Duodenal mucosa (tissue), 2 donors: ENCODE results near the gene RAB44.

Experiments
- H3K27ac ChIP-seq: one replicate; pipeline ENCODE4 v1.7.0; 2013; ENCODE audit warnings: low read depth, low read length
- H3K27me3 ChIP-seq, 2 donors: one replicate each; pipeline ENCODE4 v1.7.0; 2013; ENCODE audit warnings: low read length in 2 of 2, control low read depth in 1 of 2; ENCODE audit not compliant: insufficient read depth in 2 of 2, control insufficient read depth in 1 of 2
- H3K36me3 ChIP-seq, 2 donors: one replicate each; pipeline ENCODE4 v1.7.0; 2013; ENCODE audit warnings: low read length in 2 of 2, control low read depth in 1 of 2; ENCODE audit not compliant: insufficient read depth in 2 of 2, control insufficient read depth in 1 of 2
- H3K4me1 ChIP-seq, 2 donors: one replicate each; pipeline ENCODE4 v1.7.0; 2013; ENCODE audit warnings: low read length in 2 of 2, control low read depth in 1 of 2; ENCODE audit not compliant: insufficient read depth in 2 of 2, control insufficient read depth in 1 of 2
- H3K4me3 ChIP-seq, 2 donors: one replicate each; pipeline ENCODE4 v1.7.0; 2013; ENCODE audit warnings: low read length in 2 of 2, low read depth in 1 of 2
- H3K9ac ChIP-seq, 2 donors: one replicate each; pipeline ENCODE4 v1.7.0; 2013; ENCODE audit warnings: low read length in 2 of 2, low read depth in 1 of 2
- H3K9me3 ChIP-seq, 2 donors: one replicate each; pipeline ENCODE4 v1.7.0; 2013; ENCODE audit warnings: low read length in 2 of 2, control low read depth in 1 of 2; ENCODE audit not compliant: control insufficient read depth in 1 of 2

RAB44 gene

GRCh38 chr6:36728289-36729160 is 30.9 kb downstream of the RAB44 start:
- Histone ChIP-seq H3K9me3 (no peaks in the 10 kb centered on the region), H3K4me3 (no peak overlapping the region), H3K9ac (no peak overlapping the region), H3K4me1 (no peaks in the 10 kb centered on the region), H3K27me3 (no peaks in the 10 kb centered on the region), H3K27ac (no peak overlapping the region), H3K36me3 (no peaks in the 10 kb centered on the region)

- H3K36me3 ChIP-seq = no peaks in the 10 kb centered on the region
- H3K9ac ChIP-seq = no peak overlapping the region
- H3K4me1 ChIP-seq = no peaks in the 10 kb centered on the region
- no peak overlapping the region for H3K4me3 ChIP-seq
- no peaks in the 10 kb centered on the region for H3K9me3 ChIP-seq
- no peaks in the 10 kb centered on the region for H3K27me3 ChIP-seq
- H3K27ac ChIP-seq = no peak overlapping the region
These were observed 31.5 kb downstream of the RAB44 start for GRCh38 chr6:36729161-36729524.

- Histone ChIP-seq H3K4me3 (no peak overlapping the region), H3K27me3 (no peaks in the 10 kb centered on the region)
These were observed 33.1 kb downstream of the RAB44 start for GRCh38 chr6:36730424-36731380.

GRCh38 chr6:36731622-36732310 is 34.1 kb downstream of the RAB44 start:
- H3K9me3 ChIP-seq = no peaks in the 10 kb centered on the region
- H3K36me3 ChIP-seq = no peaks in the 10 kb centered on the region
- H3K27ac ChIP-seq = no peak overlapping the region
- H3K9ac ChIP-seq = no peak overlapping the region
- peaks cover 11 to 15% of the 10 kb centered on the region in 2 donors for H3K4me1 ChIP-seq
- no peaks in the 10 kb centered on the region for H3K27me3 ChIP-seq
- H3K4me3 ChIP-seq = no peak overlapping the region

More at GRCh38 chr6:36730424-36731380, 33.1 kb downstream of the RAB44 start:
- Histone ChIP-seq H3K9me3 (no peaks in the 10 kb centered on the region), H3K9ac (no peak overlapping the region), H3K27ac (no peak overlapping the region), H3K4me1 (peaks cover 11 to 12% of the 10 kb centered on the region in 2 donors), H3K36me3 (no peaks in the 10 kb centered on the region)

GRCh38 chr6:36733300-36733699 is 35.7 kb downstream of the RAB44 start:
- H3K4me3 ChIP-seq = no peak overlapping the region
- no peaks in the 10 kb centered on the region for H3K9me3 ChIP-seq
- no peaks in the 10 kb centered on the region for H3K36me3 ChIP-seq
- H3K27me3 ChIP-seq = no peaks in the 10 kb centered on the region
- no peak overlapping the region for H3K9ac ChIP-seq
- peaks cover 11 to 15% of the 10 kb centered on the region in 2 donors for H3K4me1 ChIP-seq
- H3K27ac ChIP-seq = no peak overlapping the region

GRCh38 chr6:36734486-36735060 is 36.9 kb downstream of the RAB44 start:
- Histone ChIP-seq H3K27me3 (no peaks in the 10 kb centered on the region), H3K4me3 (peak overlapping the region in 1 of 2 donors; percentile 53), H3K27ac (no peak overlapping the region), H3K9me3 (no peaks in the 10 kb centered on the region), H3K36me3 (no peaks in the 10 kb centered on the region), H3K9ac (peak overlapping the region; percentile 17 to 54), H3K4me1 (peaks cover 11 to 15% of the 10 kb centered on the region in 2 donors)

GRCh38 chr6:36735110-36736071 is 37.8 kb downstream of the RAB44 start:
- Histone ChIP-seq H3K9me3 (no peaks in the 10 kb centered on the region), H3K27ac (peak overlapping the region; percentile 55), H3K36me3 (no peaks in the 10 kb centered on the region), H3K27me3 (no peaks in the 10 kb centered on the region), H3K9ac (peak overlapping the region; percentile 17 to 54), H3K4me1 (peaks cover 11 to 15% of the 10 kb centered on the region in 2 donors), H3K4me3 (peak overlapping the region; percentile 7 to 53)

- Histone ChIP-seq H3K4me1 (peaks cover 16 to 20% of the 10 kb centered on the region in 2 donors), H3K4me3 (no peak overlapping the region), H3K36me3 (no peaks in the 10 kb centered on the region), H3K27ac (no peak overlapping the region), H3K9ac (no peak overlapping the region), H3K9me3 (no peaks in the 10 kb centered on the region), H3K27me3 (no peaks in the 10 kb centered on the region)
These were observed 39.6 kb downstream of the RAB44 start for GRCh38 chr6:36737043-36737785.
